Sigmoid colon (tissue), 7 donors: ENCODE measurements around the gene SH3RF3. TPM values are rescaled to one million over a fixed set of nuclear protein-coding genes. Genes with fewer than 3 reads are reported as not detected.

ENCODE experiments used
- DNase-seq: peaks from one replicate; pipeline ENCODE4 v3.0.0-alpha.2; 2019
- H3K27ac ChIP-seq, 4 donors: fragments of 200-600 bp; sonication (generic); one replicate each; pipeline ENCODE4 v1.5.1; 2016 to 2019; ENCODE audit warnings: mild to moderate bottlenecking in 1 of 4
- H3K27me3 ChIP-seq, 3 donors: fragments of 200-600 bp; sonication (generic); one replicate each; pipeline ENCODE4 v1.5.1; 2019; ENCODE audit warnings: mild to moderate bottlenecking in 1 of 3
- H3K36me3 ChIP-seq, 4 donors: fragments of 200-600 bp; sonication (generic); one replicate each; pipeline ENCODE4 v1.5.1; 2016 to 2019
- H3K4me1 ChIP-seq, 4 donors: fragments of 200-600 bp; sonication (generic); one replicate each; pipeline ENCODE4 v1.5.1; 2017 to 2019
- H3K4me3 ChIP-seq, 4 donors: fragments of 200-600 bp; sonication (generic); one replicate each; pipeline ENCODE4 v1.5.1; 2017 to 2019; ENCODE audit warnings: mild to moderate bottlenecking in 2 of 4, moderate library complexity in 1 of 4
- H3K9me3 ChIP-seq, 4 donors: fragments of 200-600 bp in 3 of 4; sonication (generic) in 3 of 4; one replicate each; pipeline versions ENCODE4 v1.5.1 to v1.6.1; 2013 to 2019
- EP300 ChIP-seq, 4 donors: sonication (generic); formaldehyde crosslinking; IDR thresholded peaks; one replicate each; pipeline ENCODE4 v1.6.1; 2017; ENCODE audit warnings: antibody characterized with exemption in 4 of 4
- POLR2A ChIP-seq, 2 donors: fragments of 450-650 bp; IDR thresholded peaks; one replicate each; pipeline ENCODE4 v1.6.1; 2016; ENCODE audit warnings: antibody characterized with exemption in 2 of 2, mild to moderate bottlenecking in 2 of 2, moderate library complexity in 2 of 2
- POLR2AphosphoS5 ChIP-seq, 4 donors: sonication (generic); formaldehyde crosslinking; IDR thresholded peaks; one replicate each; pipeline ENCODE4 v1.6.1; 2017; ENCODE audit warnings: antibody characterized with exemption in 4 of 4
- WGBS, 2 donors: extraction: QIAGEN DNeasy Blood & Tissue Kit; methylation state at CpG; one replicate each; pipeline ENCODE4 v1.1.7; 2013; 5-methylcytosine and 5-hydroxymethylcytosine counted together
- intact Hi-C: fragments of 100-400 bp; cut with DNase I; formaldehyde crosslinking; loops from one replicate; pipeline ENCODE4 v1.15.1; 2023
- polyA plus RNA-seq, 3 donors: library from polyadenylated mRNA; stranded (reverse); fragments of 200-250 nt; gene quantifications; one replicate each; pipeline ENCODE4 v1.2.3, GENCODE V29; 2013
- total RNA-seq, 4 donors: library from RNA; depleted of rRNA; stranded (reverse); fragments of >200 nt; gene quantifications; one replicate each; pipeline ENCODE4 v1.1.0, GENCODE V29; 2016
- TF ChIP-seq, protein P1 (sequence below), 4 experiments: fragments of 450-650 bp in 3 of 4; fragments of 200-600 bp in 1 of 4; IDR thresholded peaks; one replicate each; pipeline ENCODE4 v1.5.1; 2016 to 2019; ENCODE audit warnings: antibody characterized with exemption in 4 of 4, mild to moderate bottlenecking in 3 of 4, moderate library complexity in 2 of 4
- donor health status: healthy with polysubstance abuse.
- donor health status: Bipolar disorder and iron deficiency.
- donor health status: healthy.

SH3RF3 gene
- total and polyA plus RNA-seq, 7 donors, result 0.69 to 10.0 (median 3.4) TPM

DNA sequence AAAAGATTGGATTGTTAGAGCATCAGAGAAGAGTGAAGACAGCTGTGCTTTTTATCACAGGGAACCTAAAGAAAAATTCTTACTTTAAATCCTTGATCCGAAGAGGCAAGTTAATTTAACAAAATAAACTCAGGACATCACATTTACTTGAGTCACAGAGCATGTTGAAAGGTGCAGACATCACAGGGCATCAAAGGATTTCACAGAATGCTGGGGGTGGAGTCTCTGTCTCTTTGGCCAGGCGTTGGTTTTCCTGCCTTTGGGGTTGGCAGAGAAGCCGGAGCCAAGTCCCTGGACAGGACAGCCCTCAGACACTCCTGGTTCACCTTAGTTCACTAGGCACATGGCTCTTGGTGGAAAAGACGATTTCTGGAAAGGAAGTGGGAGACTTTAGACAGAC, 56.3 kb downstream of the SH3RF3 start:
- peak; percentile 82 for DNase-seq
- peak overlapping the region; percentile 80 to 87 (median 86) for H3K27ac ChIP-seq
- H3K4me3 ChIP-seq, result no peak overlapping the region
- WGBS, 2 donors, result 61 to 66% methylated on average over 4 of the region's 4 CpGs
- no peak for TF ChIP-seq POLR2AphosphoS5 (IDR thresholded peaks at IDR 0.05)
- no peak for TF ChIP-seq POLR2A (IDR thresholded peaks at IDR 0.05)
- TF ChIP-seq, protein P1, sequence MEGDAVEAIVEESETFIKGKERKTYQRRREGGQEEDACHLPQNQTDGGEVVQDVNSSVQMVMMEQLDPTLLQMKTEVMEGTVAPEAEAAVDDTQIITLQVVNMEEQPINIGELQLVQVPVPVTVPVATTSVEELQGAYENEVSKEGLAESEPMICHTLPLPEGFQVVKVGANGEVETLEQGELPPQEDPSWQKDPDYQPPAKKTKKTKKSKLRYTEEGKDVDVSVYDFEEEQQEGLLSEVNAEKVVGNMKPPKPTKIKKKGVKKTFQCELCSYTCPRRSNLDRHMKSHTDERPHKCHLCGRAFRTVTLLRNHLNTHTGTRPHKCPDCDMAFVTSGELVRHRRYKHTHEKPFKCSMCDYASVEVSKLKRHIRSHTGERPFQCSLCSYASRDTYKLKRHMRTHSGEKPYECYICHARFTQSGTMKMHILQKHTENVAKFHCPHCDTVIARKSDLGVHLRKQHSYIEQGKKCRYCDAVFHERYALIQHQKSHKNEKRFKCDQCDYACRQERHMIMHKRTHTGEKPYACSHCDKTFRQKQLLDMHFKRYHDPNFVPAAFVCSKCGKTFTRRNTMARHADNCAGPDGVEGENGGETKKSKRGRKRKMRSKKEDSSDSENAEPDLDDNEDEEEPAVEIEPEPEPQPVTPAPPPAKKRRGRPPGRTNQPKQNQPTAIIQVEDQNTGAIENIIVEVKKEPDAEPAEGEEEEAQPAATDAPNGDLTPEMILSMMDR (IDR thresholded peaks at IDR 0.05), result no peak
- no peak for TF ChIP-seq EP300 (IDR thresholded peaks at IDR 0.05)
- H3K36me3 ChIP-seq, result no peaks in the 10 kb centered on the region
- no peaks in the 10 kb centered on the region for H3K27me3 ChIP-seq
- no peaks in the 10 kb centered on the region for H3K9me3 ChIP-seq
- intact Hi-C loops, result no loop called here
- peaks cover 0 to 61% (median 36%) of the 10 kb centered on the region in 4 donors for H3K4me1 ChIP-seq

DNA sequence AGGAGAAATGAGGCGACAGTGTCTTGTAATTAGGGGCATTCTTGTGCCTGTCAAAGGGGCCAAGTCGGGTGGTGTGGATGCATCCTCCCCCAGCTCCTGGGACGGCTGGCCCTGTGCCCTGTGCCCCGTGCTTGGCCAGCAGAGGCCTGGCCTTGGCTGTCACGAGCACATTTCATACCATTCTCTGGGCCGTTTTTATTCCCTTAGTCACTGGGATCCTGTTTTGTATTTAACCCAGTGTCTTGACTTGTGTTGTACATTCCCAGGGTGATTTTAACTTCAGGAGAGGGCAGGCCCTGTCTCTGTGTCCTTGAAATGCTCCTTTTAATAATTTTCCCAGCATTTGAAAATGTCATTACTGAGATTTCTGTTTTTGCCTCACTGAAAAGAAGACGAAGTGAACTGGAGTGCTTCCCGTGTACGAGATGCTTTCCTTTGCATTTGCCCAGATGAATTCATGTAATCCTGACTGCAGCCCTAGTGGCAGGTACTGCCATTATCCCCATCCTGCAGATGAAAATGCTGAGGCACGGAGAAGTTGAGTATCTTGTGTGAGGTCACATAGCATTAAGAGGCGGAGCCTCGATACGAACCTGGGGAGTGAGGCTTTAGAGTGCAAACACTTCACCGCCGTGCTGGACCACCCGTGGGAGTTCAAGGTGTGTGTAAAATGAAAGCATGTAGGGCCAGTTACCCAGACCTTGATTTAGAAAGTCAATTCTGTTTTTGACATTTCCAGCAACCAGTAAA, 57.0 kb downstream of the SH3RF3 start:
- DNase-seq, result peak; percentile 88
- Histone ChIP-seq H3K27ac (peak overlapping the region; percentile 80 to 87 (median 86)), H3K9me3 (no peaks in the 10 kb centered on the region), H3K4me1 (peaks cover 0 to 61% (median 39%) of the 10 kb centered on the region in 4 donors), H3K36me3 (no peaks in the 10 kb centered on the region), H3K4me3 (no peak overlapping the region), H3K27me3 (no peaks in the 10 kb centered on the region)
- intact Hi-C loops, result no loop called here
- TF ChIP-seq POLR2AphosphoS5 (IDR thresholded peaks at IDR 0.05), result peak; percentile 62 to 88 (median 74)
- TF ChIP-seq POLR2A (IDR thresholded peaks at IDR 0.05), result no peak
- peak in 2 of 4 donors; percentile 82 to 95 for TF ChIP-seq EP300 (IDR thresholded peaks at IDR 0.05)
- TF ChIP-seq, protein P1 (IDR thresholded peaks at IDR 0.05), result peak in 2 of 4 experiments; percentile 10 to 38
- 83 to 86% methylated on average over 16 of the region's 16 CpGs for WGBS, 2 donors

DNA sequence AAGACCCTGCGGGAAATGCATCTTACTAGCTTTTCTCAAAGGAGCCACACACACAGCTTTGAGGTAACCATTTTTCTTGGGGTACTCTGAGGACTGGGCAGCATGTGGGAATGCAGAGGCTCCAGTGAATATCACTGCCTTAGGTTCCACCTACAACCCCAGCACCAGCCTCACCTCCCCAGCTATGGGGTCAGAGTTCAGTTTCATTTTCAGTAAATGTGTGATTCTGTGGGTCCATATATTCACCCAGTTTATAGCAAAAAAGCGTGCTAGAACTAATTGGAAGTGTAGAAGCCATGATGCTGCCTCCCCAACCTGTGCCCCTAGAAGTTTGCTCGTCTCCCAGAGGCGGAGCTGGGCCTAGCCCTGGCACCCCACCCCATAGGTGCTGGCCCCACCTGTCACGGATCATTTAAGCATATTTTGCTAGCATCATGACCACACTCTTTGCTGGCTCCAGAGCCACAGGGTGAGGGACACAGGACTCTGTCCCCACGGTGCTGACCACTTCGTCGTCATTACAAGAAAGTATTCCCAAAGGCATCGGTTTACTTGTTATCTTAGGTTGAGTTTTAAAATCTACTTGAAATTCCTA, 57.7 kb downstream of the SH3RF3 start:
- intact Hi-C loops, result no loop called here

DNA sequence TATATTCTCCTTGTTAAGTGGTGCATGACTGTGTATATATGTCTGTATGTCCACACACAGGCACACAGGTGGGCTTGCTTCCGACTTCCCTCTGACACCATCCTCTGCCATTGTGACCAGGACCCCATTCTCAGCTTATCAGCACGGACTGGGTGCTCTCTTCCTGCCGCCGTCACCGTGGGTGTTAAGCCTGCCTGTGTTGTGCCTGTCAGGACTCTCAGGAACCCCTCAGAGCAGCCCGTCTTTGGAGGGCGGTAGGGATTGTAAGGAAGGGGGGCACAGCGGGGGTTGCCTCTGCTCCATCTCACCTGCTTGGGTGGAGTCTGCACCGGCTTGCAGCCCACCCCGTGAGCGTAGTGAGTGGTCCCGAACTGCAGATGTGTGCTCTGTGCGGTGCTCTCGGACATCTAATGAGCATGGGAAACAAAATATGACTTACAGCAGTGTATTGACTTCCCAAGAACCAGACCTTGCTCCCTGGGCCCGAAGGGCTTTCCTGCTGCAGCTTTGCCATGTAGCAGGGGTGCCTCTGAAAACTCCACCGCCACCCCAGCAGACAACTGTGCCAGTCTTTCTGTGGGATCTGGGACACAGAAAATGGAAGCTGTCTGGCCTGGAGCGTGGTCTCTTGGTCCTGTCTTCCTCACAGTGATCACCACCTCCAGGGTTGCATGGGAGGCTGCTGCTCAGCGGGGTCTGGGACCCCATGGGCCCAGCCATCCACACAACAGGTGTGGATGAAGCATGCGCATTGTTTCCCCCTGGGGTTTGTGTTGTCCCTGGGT, 58.9 kb downstream of the SH3RF3 start:
- DNase-seq, result peak; percentile 56
- H3K4me1 ChIP-seq, result peaks cover 0 to 61% (median 39%) of the 10 kb centered on the region in 4 donors
- no peak overlapping the region for H3K4me3 ChIP-seq
- H3K27ac ChIP-seq, result peak overlapping the region in 2 of 4 donors; percentile 87
- H3K36me3 ChIP-seq, result no peaks in the 10 kb centered on the region
- TF ChIP-seq EP300 (IDR thresholded peaks at IDR 0.05) (no peak), POLR2AphosphoS5 (IDR thresholded peaks at IDR 0.05) (no peak), POLR2A (IDR thresholded peaks at IDR 0.05) (no peak)
- TF ChIP-seq, protein P1 (IDR thresholded peaks at IDR 0.05), result no peak
- intact Hi-C loops, result no loop called here
- 85 to 86% methylated on average over 19 of the region's 19 CpGs for WGBS, 2 donors
- H3K9me3 ChIP-seq, result no peaks in the 10 kb centered on the region
- H3K27me3 ChIP-seq, result no peaks in the 10 kb centered on the region

More for the DNA sequence above, 57.7 kb downstream of the SH3RF3 start:
- Histone ChIP-seq H3K36me3 (no peaks in the 10 kb centered on the region), H3K9me3 (no peaks in the 10 kb centered on the region), H3K4me1 (peaks cover 0 to 61% (median 39%) of the 10 kb centered on the region in 4 donors), H3K27me3 (no peaks in the 10 kb centered on the region), H3K4me3 (no peak overlapping the region), H3K27ac (peak overlapping the region; percentile 80 to 87 (median 86))
- no peak for DNase-seq
- TF ChIP-seq POLR2A (IDR thresholded peaks at IDR 0.05), result no peak
- no peak for TF ChIP-seq EP300 (IDR thresholded peaks at IDR 0.05)
- TF ChIP-seq, protein P1 (IDR thresholded peaks at IDR 0.05), result no peak
- no peak for TF ChIP-seq POLR2AphosphoS5 (IDR thresholded peaks at IDR 0.05)
- WGBS, 2 donors, result 81 to 91% methylated on average over 9 of the region's 9 CpGs
